GM10248 (cell line): Measurements from ENCODE around the gene TREM1.

ENCODE experiments used
- CTCF ChIA-PET: fragments of 300-600 bp; sonication (Branson Sonifier 250); formaldehyde crosslinking; extraction: SDS; loops from one replicate; lab custom pipeline; 2021; ENCODE audit warnings: antibody characterized with exemption; lab: Yijun Ruan, JAX
- POLR2A ChIA-PET: fragments of 350-650 bp; sonication (Branson Sonifier 250); formaldehyde crosslinking; extraction: SDS; loops from one replicate; lab custom pipeline; 2020; ENCODE audit warnings: antibody characterized with exemption; lab: Yijun Ruan, JAX
- DNase-seq: peaks from one replicate; pipeline ENCODE4 v3.0.0; 2012; ENCODE audit errors: extremely low spot score
- TF ChIP-seq, protein P1 (sequence below): IDR thresholded peaks from 2 replicates; pipeline ENCODE4 v1.5.1; 2012; ENCODE audit warnings: mild to moderate bottlenecking, low read depth; ENCODE audit errors: extremely low read depth, missing control alignments, control extremely low read depth

The TREM1 gene

DNA sequence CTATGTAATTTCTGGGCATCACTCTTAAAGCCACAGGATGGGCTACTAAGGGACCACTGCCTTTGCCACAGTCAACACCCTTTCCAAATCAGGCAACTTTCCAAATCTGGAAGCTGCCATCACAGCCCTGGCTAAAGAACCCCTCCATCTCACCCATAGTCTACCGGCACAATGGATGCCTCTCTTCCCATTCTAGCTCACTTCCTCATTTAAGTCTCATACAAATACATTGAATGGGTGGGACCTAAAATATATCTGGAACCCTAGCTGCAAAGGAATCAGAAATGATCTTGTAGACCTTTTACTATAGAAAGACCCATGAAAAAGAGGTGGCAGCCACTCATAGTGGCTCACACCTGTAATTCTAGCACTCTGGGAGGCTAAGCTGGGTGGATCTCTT, 61.7 kb downstream of the TREM1 start:
- TF ChIP-seq, protein P1, sequence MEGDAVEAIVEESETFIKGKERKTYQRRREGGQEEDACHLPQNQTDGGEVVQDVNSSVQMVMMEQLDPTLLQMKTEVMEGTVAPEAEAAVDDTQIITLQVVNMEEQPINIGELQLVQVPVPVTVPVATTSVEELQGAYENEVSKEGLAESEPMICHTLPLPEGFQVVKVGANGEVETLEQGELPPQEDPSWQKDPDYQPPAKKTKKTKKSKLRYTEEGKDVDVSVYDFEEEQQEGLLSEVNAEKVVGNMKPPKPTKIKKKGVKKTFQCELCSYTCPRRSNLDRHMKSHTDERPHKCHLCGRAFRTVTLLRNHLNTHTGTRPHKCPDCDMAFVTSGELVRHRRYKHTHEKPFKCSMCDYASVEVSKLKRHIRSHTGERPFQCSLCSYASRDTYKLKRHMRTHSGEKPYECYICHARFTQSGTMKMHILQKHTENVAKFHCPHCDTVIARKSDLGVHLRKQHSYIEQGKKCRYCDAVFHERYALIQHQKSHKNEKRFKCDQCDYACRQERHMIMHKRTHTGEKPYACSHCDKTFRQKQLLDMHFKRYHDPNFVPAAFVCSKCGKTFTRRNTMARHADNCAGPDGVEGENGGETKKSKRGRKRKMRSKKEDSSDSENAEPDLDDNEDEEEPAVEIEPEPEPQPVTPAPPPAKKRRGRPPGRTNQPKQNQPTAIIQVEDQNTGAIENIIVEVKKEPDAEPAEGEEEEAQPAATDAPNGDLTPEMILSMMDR, result no peak
- DNase-seq, result no peak
- ChIA-PET POLR2A (no interaction called here), CTCF (no interaction called here)
